HepG2 (cell line): ENCODE data around the gene RAD54L2. TPM values are rescaled to one million over a fixed set of nuclear protein-coding genes. Genes with fewer than 3 reads are reported as not detected.

ENCODE experiments used
- ARNT2 ChIP-seq: sonication (generic); formaldehyde crosslinking; IDR thresholded peaks from 2 replicates; pipeline ENCODE4 v1.8.0; 2022; ENCODE audit warnings: mild to moderate bottlenecking, low read depth, missing genetic modification reagents, moderate library complexity
- MAZ ChIP-seq, 2 experiments: sonication (generic) in 1 of 2; formaldehyde crosslinking in 1 of 2; IDR thresholded peaks; 2 replicates each; pipeline versions ENCODE4 v1.5.0 to v1.6.1; 2012 to 2020; ENCODE audit warnings: low read depth in 2 of 2, mild to moderate bottlenecking in 2 of 2, borderline replicate concordance in 1 of 2, improper control_type of control experiment in 1 of 2, low read length in 1 of 2, missing genetic modification reagents in 1 of 2, moderate library complexity in 1 of 2
- MIXL1 ChIP-seq: IDR thresholded peaks from 2 replicates; pipeline ENCODE4 v1.6.1; 2016
- NCOR1 ChIP-seq: fragments of 200-600 bp; sonication (generic); IDR thresholded peaks from 2 replicates; pipeline ENCODE4 v1.7.0; 2017; ENCODE audit warnings: antibody characterized with exemption, low read length, borderline replicate concordance
- PRDM10 ChIP-seq: sonication (generic); formaldehyde crosslinking; IDR thresholded peaks from 2 replicates; pipeline ENCODE4 v1.4.0; 2020; ENCODE audit warnings: low read depth, missing genetic modification reagents
- TBX2 ChIP-seq: sonication (generic); formaldehyde crosslinking; IDR thresholded peaks from 2 replicates; pipeline ENCODE4 v1.5.0; 2020; ENCODE audit warnings: missing genetic modification reagents, mild to moderate bottlenecking, borderline replicate concordance
- TEF ChIP-seq: sonication (generic); formaldehyde crosslinking; IDR thresholded peaks from 2 replicates; pipeline ENCODE4 v1.5.0; 2020; ENCODE audit warnings: missing genetic modification reagents
- TP53 ChIP-seq: sonication (generic); formaldehyde crosslinking; conservative IDR thresholded peaks from 2 replicates; pipeline ENCODE4 v1.4.0; 2020; ENCODE audit warnings: missing genetic modification reagents
- U2AF1 ChIP-seq: fragments of 200-400 bp; formaldehyde crosslinking; optimal IDR thresholded peaks from 2 replicates; pipeline ENCODE3; 2017; ENCODE audit warnings: mild to moderate bottlenecking, low read depth, low read length
- ZMYM3 ChIP-seq: sonication (generic); formaldehyde crosslinking; IDR thresholded peaks from 2 replicates; pipeline ENCODE4 v1.5.1; 2020; ENCODE audit warnings: mild to moderate bottlenecking, missing genetic modification reagents
- ZNF225 ChIP-seq: sonication (generic); formaldehyde crosslinking; IDR thresholded peaks from 2 replicates; pipeline ENCODE4 v1.4.0; 2020; ENCODE audit warnings: mild to moderate bottlenecking, missing genetic modification reagents
- ZNF878 ChIP-seq: sonication (generic); formaldehyde crosslinking; IDR thresholded peaks from 2 replicates; pipeline ENCODE4 v1.8.1; 2023; ENCODE audit warnings: mild to moderate bottlenecking, missing genetic modification reagents, moderate library complexity
- ZNF883 ChIP-seq: sonication (generic); formaldehyde crosslinking; IDR thresholded peaks from 2 replicates; pipeline ENCODE4 v1.5.1; 2020; ENCODE audit warnings: mild to moderate bottlenecking, missing genetic modification reagents; ENCODE audit errors: not compliant biosample characterization
- ZNF891 ChIP-seq: sonication (generic); formaldehyde crosslinking; IDR thresholded peaks from 2 replicates; pipeline ENCODE4 v1.5.0; 2020; ENCODE audit warnings: mild to moderate bottlenecking, missing genetic modification reagents
- polyA plus RNA-seq, 8 experiments: library from polyadenylated mRNA; depleted of rRNA in 3 of 8; stranded (reverse) in 7 of 8; unstranded in 1 of 8; fragments of >200 nt; fragmentation: Illumina TruSeq in 4 of 8; extraction: Trizol in 4 of 8; gene quantifications; 2 replicates each; pipeline versions ENCODE4 v1.2.1 to v1.2.3, GENCODE V29; 2011 to 2016; ENCODE audit warnings: low read depth in 4 of 8, missing spikeins in 1 of 8, mixed read lengths in 1 of 8; ENCODE audit not compliant: insufficient read depth in 1 of 8
- total RNA-seq, 5 experiments: library from RNA; depleted of rRNA; stranded (reverse); fragments of >200 nt; fragmentation: Illumina TruSeq; extraction: Trizol; gene quantifications; 2 replicates each; pipeline ENCODE4 v1.2.3, GENCODE V29; 2016; ENCODE audit warnings: low read depth in 1 of 5
- TF ChIP-seq, protein P1 (sequence below): sonication (generic); formaldehyde crosslinking; IDR thresholded peaks from 2 replicates; pipeline ENCODE4 v1.5.0; 2020; ENCODE audit warnings: mild to moderate bottlenecking, missing genetic modification reagents
- TF ChIP-seq, protein P2 (sequence below): sonication (generic); formaldehyde crosslinking; IDR thresholded peaks from 2 replicates; pipeline ENCODE4 v1.5.0; 2020; ENCODE audit warnings: mild to moderate bottlenecking, missing genetic modification reagents, borderline replicate concordance

The RAD54L2 gene
- total and polyA plus RNA-seq, 2 of the 13 experiments (the other 11 are each of a cell fraction or from before 2014, with no cell fraction given) = 5.5 to 14.8 TPM

- TF ChIP-seq PRDM10 (CRISPR knock-in tag) (no peak), TP53 (CRISPR knock-in tag) (no peak), ZNF878 (CRISPR knock-in tag) (no peak), U2AF1 (no peak), NCOR1 (no peak), MAZ (IDR thresholded peaks at IDR 0.05; ENCODE audit: borderline replicate concordance, low read depth, low read length) (no peak), MAZ (CRISPR knock-in tag; IDR thresholded peaks at IDR 0.05; ENCODE audit: low read depth) (0 out of 2 replicates have a peak, but pooled peaks have one; percentile 32), ZNF225 (no peak), ARNT2 (0 out of 2 replicates have a peak, but pooled peaks have one; percentile 21), TBX2 (CRISPR knock-in tag) (peak; percentile 42; the same call in 1 of the 2 replicates), ZNF883 (CRISPR knock-in tag) (no peak), MIXL1 (CRISPR knock-in tag) (no peak), TEF (no peak), ZMYM3 (CRISPR knock-in tag) (no peak), ZNF891 (CRISPR knock-in tag) (peak; percentile 33; the same call in 1 of the 2 replicates)
- TF ChIP-seq, protein P1, sequence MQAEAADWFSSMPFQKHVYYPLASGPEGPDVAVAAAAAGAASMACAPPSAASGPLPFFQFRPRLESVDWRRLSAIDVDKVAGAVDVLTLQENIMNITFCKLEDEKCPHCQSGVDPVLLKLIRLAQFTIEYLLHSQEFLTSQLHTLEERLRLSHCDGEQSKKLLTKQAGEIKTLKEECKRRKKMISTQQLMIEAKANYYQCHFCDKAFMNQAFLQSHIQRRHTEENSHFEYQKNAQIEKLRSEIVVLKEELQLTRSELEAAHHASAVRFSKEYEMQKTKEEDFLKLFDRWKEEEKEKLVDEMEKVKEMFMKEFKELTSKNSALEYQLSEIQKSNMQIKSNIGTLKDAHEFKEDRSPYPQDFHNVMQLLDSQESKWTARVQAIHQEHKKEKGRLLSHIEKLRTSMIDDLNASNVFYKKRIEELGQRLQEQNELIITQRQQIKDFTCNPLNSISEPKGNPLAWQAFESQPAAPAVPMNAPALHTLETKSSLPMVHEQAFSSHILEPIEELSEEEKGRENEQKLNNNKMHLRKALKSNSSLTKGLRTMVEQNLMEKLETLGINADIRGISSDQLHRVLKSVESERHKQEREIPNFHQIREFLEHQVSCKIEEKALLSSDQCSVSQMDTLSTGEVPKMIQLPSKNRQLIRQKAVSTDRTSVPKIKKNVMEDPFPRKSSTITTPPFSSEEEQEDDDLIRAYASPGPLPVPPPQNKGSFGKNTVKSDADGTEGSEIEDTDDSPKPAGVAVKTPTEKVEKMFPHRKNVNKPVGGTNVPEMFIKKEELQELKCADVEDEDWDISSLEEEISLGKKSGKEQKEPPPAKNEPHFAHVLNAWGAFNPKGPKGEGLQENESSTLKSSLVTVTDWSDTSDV (CRISPR knock-in tag) = no peak
- TF ChIP-seq, protein P2, sequence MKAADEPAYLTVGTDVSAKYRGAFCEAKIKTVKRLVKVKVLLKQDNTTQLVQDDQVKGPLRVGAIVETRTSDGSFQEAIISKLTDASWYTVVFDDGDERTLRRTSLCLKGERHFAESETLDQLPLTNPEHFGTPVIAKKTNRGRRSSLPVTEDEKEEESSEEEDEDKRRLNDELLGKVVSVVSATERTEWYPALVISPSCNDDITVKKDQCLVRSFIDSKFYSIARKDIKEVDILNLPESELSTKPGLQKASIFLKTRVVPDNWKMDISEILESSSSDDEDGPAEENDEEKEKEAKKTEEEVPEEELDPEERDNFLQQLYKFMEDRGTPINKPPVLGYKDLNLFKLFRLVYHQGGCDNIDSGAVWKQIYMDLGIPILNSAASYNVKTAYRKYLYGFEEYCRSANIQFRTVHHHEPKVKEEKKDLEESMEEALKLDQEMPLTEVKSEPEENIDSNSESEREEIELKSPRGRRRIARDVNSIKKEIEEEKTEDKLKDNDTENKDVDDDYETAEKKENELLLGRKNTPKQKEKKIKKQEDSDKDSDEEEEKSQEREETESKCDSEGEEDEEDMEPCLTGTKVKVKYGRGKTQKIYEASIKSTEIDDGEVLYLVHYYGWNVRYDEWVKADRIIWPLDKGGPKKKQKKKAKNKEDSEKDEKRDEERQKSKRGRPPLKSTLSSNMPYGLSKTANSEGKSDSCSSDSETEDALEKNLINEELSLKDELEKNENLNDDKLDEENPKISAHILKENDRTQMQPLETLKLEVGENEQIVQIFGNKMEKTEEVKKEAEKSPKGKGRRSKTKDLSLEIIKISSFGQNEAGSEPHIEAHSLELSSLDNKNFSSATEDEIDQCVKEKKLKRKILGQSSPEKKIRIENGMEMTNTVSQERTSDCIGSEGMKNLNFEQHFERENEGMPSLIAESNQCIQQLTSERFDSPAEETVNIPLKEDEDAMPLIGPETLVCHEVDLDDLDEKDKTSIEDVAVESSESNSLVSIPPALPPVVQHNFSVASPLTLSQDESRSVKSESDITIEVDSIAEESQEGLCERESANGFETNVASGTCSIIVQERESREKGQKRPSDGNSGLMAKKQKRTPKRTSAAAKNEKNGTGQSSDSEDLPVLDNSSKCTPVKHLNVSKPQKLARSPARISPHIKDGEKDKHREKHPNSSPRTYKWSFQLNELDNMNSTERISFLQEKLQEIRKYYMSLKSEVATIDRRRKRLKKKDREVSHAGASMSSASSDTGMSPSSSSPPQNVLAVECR (CRISPR knock-in tag) = peak; percentile 19; the same call in 1 of the 2 replicates
Observed at GRCh38 chr3:51501833-51502561, 36.5 kb upstream of the RAD54L2 start (continued).
